Activated naive CD4-positive, alpha-beta T cell treated with anti-CD3 and anti-CD28 coated beads for 36 hours (primary cell): ENCODE measurements around the gene HES2. TPM values are rescaled to one million over a fixed set of nuclear protein-coding genes. Genes with fewer than 3 reads are reported as not detected.
"Not testable (repeated sequence)": the region's sequence is repeated elsewhere in the genome, so short reads cannot be mapped to it uniquely, and the experiment has no call there.

Source experiments
- CTCF ChIA-PET: fragments of 350-600 bp; sonication (Branson Sonifier 250); formaldehyde crosslinking; loops from one replicate; lab custom pipeline; 2021; ENCODE audit warnings: antibody characterized with exemption; lab: Charles Lee
- DNase-seq: peaks from one replicate; pipeline ENCODE4 v3.0.0-alpha.2; 2020
- H3K27ac Mint-ChIP-seq: one replicate; pipeline ENCODE4 v1.8.0; 2021; ENCODE audit warnings: mild to moderate bottlenecking, mixed read lengths
- H3K27me3 Mint-ChIP-seq: one replicate; pipeline ENCODE4 v1.8.0; 2021; ENCODE audit warnings: low read depth, mixed read lengths
- H3K36me3 Mint-ChIP-seq: one replicate; pipeline ENCODE4 v1.8.0; 2021; ENCODE audit warnings: low read depth, mixed read lengths
- H3K4me1 Mint-ChIP-seq: one replicate; pipeline ENCODE4 v1.8.0; 2021; ENCODE audit warnings: low read depth, mixed read lengths
- H3K4me3 Mint-ChIP-seq: one replicate; pipeline ENCODE4 v1.8.0; 2021; ENCODE audit warnings: mild to moderate bottlenecking, moderate library complexity, mixed read lengths
- H3K9me3 Mint-ChIP-seq: one replicate; pipeline ENCODE4 v1.8.0; 2021; ENCODE audit warnings: mixed read lengths
- intact Hi-C: fragments of 100-400 bp; cut with micrococcal nuclease; formaldehyde crosslinking; loops from one replicate; pipeline ENCODE4 v1.15.1; 2023
- total RNA-seq, 2 experiments: library from RNA; stranded (reverse); gene quantifications; one replicate each; pipeline ENCODE4 v1.2.3, GENCODE V29; 2021

The HES2 gene
- total RNA-seq, 2 experiments from 2014 or later: 0.14 to 0.74 TPM

DNA sequence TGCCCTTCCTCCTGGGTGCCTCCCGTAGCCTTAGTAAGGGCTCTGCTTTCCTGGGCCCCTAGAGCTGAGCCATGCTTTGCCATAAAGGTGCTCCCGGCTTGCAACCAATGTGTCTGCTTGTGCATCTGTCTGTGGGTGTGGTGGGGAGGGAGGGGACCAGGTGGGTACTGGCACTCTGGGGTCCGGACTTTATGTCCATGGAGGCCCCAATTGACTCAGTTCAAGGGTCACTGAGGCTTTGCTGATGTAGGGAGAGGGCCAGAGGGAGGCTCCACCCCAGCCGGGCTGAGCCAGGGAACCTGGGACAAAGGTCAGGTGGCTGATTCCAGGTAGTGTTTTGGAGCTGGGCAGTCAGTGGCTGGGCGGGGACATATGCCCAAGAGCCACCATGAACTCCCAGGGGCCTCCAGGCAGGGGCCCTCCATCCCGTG is 31.2 kb upstream of the HES2 start:
- no peaks in the 10 kb centered on the region for H3K9me3 Mint-ChIP-seq
- peaks cover 23% of the 10 kb centered on the region for H3K4me1 Mint-ChIP-seq
- H3K27me3 Mint-ChIP-seq: peaks cover 63% of the 10 kb centered on the region
- intact Hi-C loops: no loop called here
- CTCF ChIA-PET: interaction anchor here (1.2 kb wide), 1 partner anchor 28 kb away, joined by 3 read pairs; no protein-coding TSS in a partner anchor
- no peak for DNase-seq
- H3K36me3 Mint-ChIP-seq: no peaks in the 10 kb centered on the region
- H3K4me3 Mint-ChIP-seq: no peak overlapping the region
- no peak overlapping the region for H3K27ac Mint-ChIP-seq

DNA sequence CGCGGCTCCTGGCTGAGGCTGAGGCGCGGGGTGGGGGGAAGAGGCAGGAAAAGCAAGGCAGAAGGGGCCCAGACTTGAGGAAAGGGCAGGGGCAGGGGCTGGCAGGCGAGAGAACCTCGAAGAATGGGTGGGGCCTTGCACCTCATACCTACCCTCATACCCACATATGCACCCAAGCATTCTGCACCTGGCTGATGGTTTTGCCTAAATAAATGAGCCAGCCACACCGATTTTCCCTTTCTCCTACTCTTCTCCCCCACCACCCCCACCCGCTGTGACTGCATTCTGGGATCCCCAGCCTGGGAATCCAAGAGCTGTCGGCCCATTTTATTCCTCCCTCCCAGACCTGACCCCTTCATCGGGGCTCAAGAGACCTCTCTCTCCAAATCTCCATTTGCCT is 30.8 kb upstream of the HES2 start:
- DNase-seq, H3K36me3 Mint-ChIP-seq, intact Hi-C loops, H3K4me3 Mint-ChIP-seq, H3K9me3 Mint-ChIP-seq, H3K27ac Mint-ChIP-seq: not testable (repeated sequence)
- CTCF ChIA-PET: interaction anchor here (1.2 to 1.5 kb wide), 2 partner anchors 28 to 204 kb away, joined by 3 to 5 read pairs; no protein-coding TSS in a partner anchor
- Mint-ChIP-seq H3K4me1 (peaks cover 22% of the 10 kb centered on the region), H3K27me3 (peaks cover 64% of the 10 kb centered on the region)

GRCh38 chr1:6450005-6450450 is 30.3 kb upstream of the HES2 start:
- intact Hi-C loops: no loop called here
- Mint-ChIP-seq H3K27ac (no peak overlapping the region), H3K9me3 (no peaks in the 10 kb centered on the region), H3K4me1 (peaks cover 21% of the 10 kb centered on the region), H3K4me3 (no peak overlapping the region), H3K27me3 (peaks cover 64% of the 10 kb centered on the region), H3K36me3 (no peaks in the 10 kb centered on the region)
- DNase-seq: no peak
- CTCF ChIA-PET: interaction anchor here (1.2 to 2.3 kb wide), 5 partner anchors 9 to 203 kb away, joined by 3 to 6 read pairs (median 5); no protein-coding TSS in a partner anchor

DNA sequence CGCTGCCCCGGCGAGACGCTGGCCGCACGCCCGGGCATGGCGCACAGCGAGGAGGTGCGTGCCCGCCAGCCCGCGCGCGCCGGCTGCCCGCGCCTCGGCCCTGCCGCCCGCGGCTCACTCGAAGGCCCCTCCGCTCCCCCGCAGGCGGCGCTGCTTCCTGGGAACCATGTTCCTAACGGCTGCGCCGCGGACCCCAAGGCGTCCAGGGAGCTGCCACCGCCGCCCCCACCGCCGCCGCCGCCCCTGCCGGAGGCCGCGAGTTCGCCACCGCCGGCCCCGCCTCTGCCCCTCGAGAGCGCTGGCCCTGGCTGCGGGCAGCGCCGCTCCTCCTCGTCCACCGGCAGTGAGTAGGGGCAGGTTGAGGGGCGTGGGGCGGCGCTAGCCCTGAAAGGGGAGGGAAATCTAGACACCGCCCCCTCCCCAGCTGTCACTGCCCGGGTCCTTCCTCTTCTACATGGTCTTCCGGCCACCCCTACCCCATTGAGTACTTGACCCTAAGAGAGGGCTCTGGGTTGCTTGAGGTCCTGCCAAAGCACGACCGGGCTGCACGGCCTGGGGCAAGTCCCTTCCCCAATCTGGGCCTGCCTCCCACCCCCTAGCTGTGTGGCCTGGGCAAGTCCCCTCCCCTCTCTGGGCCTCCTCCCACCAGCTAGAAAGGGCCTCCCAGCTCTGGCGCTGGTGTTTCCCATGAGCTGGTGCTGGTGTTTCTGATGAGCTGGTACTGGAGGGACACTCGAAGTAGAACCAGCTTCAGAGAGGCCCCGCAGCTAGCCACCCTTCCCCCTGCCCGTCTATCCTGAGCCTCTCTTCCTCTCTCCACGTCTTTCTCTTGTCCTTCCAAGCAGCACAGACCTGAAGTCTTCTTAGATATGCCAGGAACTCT is 29.3 kb upstream of the HES2 start:
- DNase-seq: peak; percentile 50
- H3K27me3 Mint-ChIP-seq: peaks cover 63% of the 10 kb centered on the region
- H3K27ac Mint-ChIP-seq: no peak overlapping the region
- no peaks in the 10 kb centered on the region for H3K9me3 Mint-ChIP-seq
- intact Hi-C loops: loop anchor here (5.0 kb wide), 1 partner anchor 43 kb away; the partner anchor contains the start of gene PLEKHG5
- peak overlapping the region; percentile 37 for H3K4me3 Mint-ChIP-seq
- H3K4me1 Mint-ChIP-seq: peaks cover 22% of the 10 kb centered on the region
- no peaks in the 10 kb centered on the region for H3K36me3 Mint-ChIP-seq
- CTCF ChIA-PET: interaction anchor here (0.5 to 2.3 kb wide), 9 partner anchors 10 to 202 kb away, joined by 3 to 6 read pairs (median 4); no protein-coding TSS in a partner anchor

- Mint-ChIP-seq H3K9me3 (no peaks in the 10 kb centered on the region), H3K36me3 (no peaks in the 10 kb centered on the region), H3K27ac (no peak overlapping the region), H3K4me3 (no peak overlapping the region), H3K27me3 (peaks cover 54% of the 10 kb centered on the region), H3K4me1 (peaks cover 15% of the 10 kb centered on the region)
- CTCF ChIA-PET: interaction anchor here (0.7 to 2.3 kb wide), 6 partner anchors 9 to 42 kb away, joined by 3 to 6 read pairs (median 3); no protein-coding TSS in a partner anchor
- intact Hi-C loops: loop anchor here (5.0 kb wide), 1 partner anchor 44 kb away; the partner anchor contains the start of gene PLEKHG5
- peak; percentile 34 for DNase-seq
Measured at GRCh38 chr1:6447818-6448748, 28.4 kb upstream of the HES2 start.

DNA sequence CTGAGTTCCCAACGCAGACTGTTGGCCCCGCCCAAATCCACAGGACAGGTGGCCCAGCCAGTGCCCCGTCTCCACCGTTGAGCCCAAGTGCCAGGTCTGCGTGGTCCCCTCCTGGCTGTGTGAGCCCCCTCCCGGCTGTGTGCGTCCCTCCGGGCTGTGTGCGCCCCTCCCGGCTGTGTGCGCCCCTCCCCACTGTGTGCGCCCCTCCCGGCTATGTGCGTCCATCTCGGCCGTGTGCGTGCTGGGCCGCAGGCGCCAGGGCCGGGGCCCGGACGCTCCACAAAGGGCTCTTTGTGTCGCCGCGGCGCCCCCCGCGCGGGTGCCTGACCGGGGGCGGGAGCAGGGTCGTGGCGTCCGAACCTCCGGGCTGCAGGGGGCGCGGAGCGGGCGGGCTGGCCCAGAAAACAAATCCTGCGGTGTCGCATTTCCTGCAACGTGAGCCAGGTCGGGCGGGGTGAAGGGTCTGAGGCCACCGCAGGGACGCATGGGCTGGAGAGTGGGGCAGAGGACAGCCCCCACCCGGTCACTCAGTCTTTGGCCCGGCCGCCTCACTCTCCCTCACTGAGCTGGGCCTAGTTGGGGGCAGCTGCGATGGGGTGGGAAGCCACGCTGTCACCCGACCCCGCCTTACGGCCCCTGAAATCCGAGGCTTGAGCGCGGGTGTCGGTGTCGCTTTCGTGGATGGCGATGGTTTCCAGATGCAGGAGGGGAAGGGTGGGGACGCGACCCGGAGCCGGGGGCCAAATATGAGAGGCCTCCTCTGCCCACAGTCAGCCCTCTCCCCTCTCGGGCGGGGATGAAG is 27.5 kb upstream of the HES2 start:
- CTCF ChIA-PET: interaction anchor here (0.8 to 2.2 kb wide), 4 partner anchors 12 to 39 kb away, joined by 3 to 5 read pairs (median 3); no protein-coding TSS in a partner anchor
- Mint-ChIP-seq H3K36me3 (no peaks in the 10 kb centered on the region), H3K27ac (no peak overlapping the region), H3K4me1 (peaks cover 15% of the 10 kb centered on the region), H3K4me3 (no peak overlapping the region), H3K9me3 (no peaks in the 10 kb centered on the region), H3K27me3 (peaks cover 48% of the 10 kb centered on the region)
- DNase-seq: no peak
- intact Hi-C loops: loop anchor here (5.0 kb wide), 1 partner anchor 45 kb away; the partner anchor contains the start of gene PLEKHG5

DNA sequence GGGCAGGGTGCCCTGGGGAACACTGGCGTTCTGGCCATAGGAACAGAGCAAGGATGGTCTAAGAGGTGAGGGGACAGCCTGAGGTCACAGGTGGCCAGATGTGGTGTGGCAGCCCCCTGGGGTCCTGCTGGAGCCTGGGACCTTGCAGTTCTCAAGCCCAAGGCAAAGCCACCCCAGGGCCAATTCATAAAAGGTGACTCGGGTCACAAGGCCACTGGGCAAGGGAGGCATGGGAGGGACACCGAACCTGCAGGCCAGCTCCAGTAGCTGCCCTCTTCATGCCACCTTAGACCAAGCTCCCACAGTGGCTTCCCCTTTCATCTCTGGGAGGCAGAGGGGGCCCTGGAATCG is 26.9 kb upstream of the HES2 start:
- H3K27ac Mint-ChIP-seq: no peak overlapping the region
- peaks cover 15% of the 10 kb centered on the region for H3K4me1 Mint-ChIP-seq
- no peak overlapping the region for H3K4me3 Mint-ChIP-seq
- CTCF ChIA-PET: interaction anchor here (1.3 to 2.2 kb wide), 3 partner anchors 12 to 44 kb away, joined by 3 to 5 read pairs (median 5); no protein-coding TSS in a partner anchor
- H3K27me3 Mint-ChIP-seq: peaks cover 49% of the 10 kb centered on the region
- no peaks in the 10 kb centered on the region for H3K9me3 Mint-ChIP-seq
- H3K36me3 Mint-ChIP-seq: no peaks in the 10 kb centered on the region
- no peak for DNase-seq
- intact Hi-C loops: loop anchor here (5.0 kb wide), 1 partner anchor 46 kb away; the partner anchor contains the start of gene PLEKHG5

DNA sequence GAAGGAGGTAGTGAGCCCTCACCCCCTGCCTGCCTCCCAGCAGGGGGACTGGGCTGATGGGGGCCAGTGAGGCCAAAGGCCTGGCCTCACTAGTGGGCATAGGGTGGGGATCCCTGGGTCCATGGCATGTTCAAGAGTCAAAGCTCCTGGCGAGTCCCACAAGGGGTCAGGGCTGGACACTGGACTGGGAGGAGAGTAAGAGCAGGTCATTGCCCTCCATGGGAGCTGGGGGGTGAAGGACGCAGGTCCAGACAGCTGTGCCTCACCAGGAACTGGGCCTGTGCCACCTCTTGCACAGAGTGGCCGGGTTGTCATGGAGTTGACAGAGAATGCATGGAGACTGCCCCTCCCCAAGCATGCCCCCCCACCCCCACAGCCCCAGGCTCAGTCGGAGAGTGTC is 26.2 kb upstream of the HES2 start:
- intact Hi-C loops: loop anchor here (1.0 to 5.0 kb wide), 3 partner anchors 18 to 46 kb away; partner anchors contain the start of gene PLEKHG5
- not testable (repeated sequence) for H3K36me3 Mint-ChIP-seq, H3K9me3 Mint-ChIP-seq, H3K4me3 Mint-ChIP-seq, H3K27ac Mint-ChIP-seq, DNase-seq
- peaks cover 51% of the 10 kb centered on the region for H3K27me3 Mint-ChIP-seq
- CTCF ChIA-PET: interaction anchor here (1.3 to 1.5 kb wide), 2 partner anchors 22 to 44 kb away, joined by 3 to 5 read pairs; no protein-coding TSS in a partner anchor
- H3K4me1 Mint-ChIP-seq: peaks cover 15% of the 10 kb centered on the region

- CTCF ChIA-PET: interaction anchor here (1.3 to 1.8 kb wide), 3 partner anchors 22 to 45 kb away, joined by 3 to 5 read pairs (median 4); no protein-coding TSS in a partner anchor
- peak; percentile 62 for DNase-seq
- intact Hi-C loops: loop anchor here (1.0 to 5.0 kb wide), 3 partner anchors 19 to 47 kb away; partner anchors contain the start of gene PLEKHG5
Measured at GRCh38 chr1:6445062-6445763, 25.5 kb upstream of the HES2 start.

DNA sequence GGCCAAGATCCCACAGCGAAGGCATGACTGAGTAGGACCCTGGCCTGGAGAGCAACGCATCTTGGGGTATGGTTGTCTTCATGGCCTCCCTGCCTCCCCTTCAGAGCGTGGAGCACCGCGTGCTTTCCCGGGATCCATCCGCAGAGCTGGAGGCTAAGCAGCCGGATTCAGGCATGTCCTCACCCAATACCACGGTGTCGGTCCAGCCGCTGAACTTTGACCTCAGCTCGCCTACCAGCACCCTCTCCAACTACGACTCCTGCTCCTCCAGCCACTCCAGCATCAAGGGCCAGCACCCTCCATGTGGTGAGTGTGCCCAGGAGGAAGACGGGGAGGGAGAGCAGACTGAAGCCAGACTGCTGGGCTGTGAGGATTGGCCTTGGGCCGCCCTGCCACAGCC is 24.7 kb upstream of the HES2 start:
- Mint-ChIP-seq H3K27ac (no peak overlapping the region), H3K27me3 (peaks cover 42% of the 10 kb centered on the region), H3K36me3 (no peaks in the 10 kb centered on the region), H3K4me3 (no peak overlapping the region), H3K4me1 (peaks cover 15% of the 10 kb centered on the region), H3K9me3 (no peaks in the 10 kb centered on the region)
- no peak for DNase-seq
- CTCF ChIA-PET: interaction anchor here (0.5 to 1.8 kb wide), 3 partner anchors 21 to 256 kb away, joined by 3 to 4 read pairs (median 3); no protein-coding TSS in a partner anchor
- intact Hi-C loops: loop anchor here (2.0 kb wide), 1 partner anchor 30 kb away; no protein-coding TSS in a partner anchor

More at GRCh38 chr1:6445062-6445763, 25.5 kb upstream of the HES2 start:
- H3K9me3 Mint-ChIP-seq: no peaks in the 10 kb centered on the region
- H3K4me3 Mint-ChIP-seq: no peak overlapping the region
- H3K4me1 Mint-ChIP-seq: peaks cover 15% of the 10 kb centered on the region
- no peaks in the 10 kb centered on the region for H3K36me3 Mint-ChIP-seq
- H3K27ac Mint-ChIP-seq: no peak overlapping the region
- H3K27me3 Mint-ChIP-seq: peaks cover 45% of the 10 kb centered on the region
